Measurements from ENCODE around the gene MBD5.

DNA sequence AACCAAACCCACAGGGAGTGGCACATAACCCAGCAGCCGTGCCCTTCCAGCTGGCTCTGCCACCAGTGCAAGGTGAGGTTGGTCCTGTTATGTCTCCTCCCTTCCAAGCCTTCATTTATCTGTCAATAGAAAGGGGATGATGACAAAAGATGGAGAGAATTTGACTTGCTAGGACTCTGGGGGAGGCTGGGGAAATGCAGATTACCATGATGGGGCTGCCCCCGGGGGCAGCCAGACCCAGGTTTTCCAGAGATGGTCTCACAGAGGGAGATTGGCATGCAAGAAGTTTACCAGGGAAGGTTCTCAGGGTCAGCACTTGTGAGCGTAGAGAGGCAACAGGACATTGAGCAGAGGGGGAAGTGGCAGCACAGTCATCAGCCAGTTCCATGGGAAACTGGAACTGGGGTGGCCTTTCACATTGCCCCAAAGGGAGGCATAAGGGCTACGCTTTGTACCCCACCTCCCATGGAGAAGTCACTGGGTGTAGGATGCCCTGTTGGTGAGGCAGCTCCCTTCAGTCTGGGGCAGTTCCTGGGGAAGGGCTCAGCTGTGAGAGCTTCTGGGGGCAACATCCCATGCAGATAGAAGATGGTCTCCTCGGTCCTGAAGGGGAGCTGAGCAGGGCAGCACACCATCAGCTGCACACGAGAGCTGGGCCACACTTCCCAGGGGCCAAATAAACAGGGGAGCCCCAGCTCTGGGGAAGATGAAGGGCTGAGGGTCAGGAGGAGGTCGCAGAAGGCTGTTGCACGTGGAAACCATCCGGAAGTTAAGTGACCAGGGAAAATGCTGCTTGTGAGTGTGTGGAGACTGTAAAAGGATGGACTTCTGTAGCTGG lies 505.8 kb downstream of the MBD5 start:
- TF ChIP-seq TARDBP (IDR thresholded peaks at IDR 0.05) (no peak), FOXA1 (IDR thresholded peaks at IDR 0.05) (no peak), L3MBTL2 (conservative IDR thresholded peaks at IDR 0.05) (no peak), SUZ12 (IDR thresholded peaks at IDR 0.05) (no peak)
- TF ChIP-seq, protein P1, sequence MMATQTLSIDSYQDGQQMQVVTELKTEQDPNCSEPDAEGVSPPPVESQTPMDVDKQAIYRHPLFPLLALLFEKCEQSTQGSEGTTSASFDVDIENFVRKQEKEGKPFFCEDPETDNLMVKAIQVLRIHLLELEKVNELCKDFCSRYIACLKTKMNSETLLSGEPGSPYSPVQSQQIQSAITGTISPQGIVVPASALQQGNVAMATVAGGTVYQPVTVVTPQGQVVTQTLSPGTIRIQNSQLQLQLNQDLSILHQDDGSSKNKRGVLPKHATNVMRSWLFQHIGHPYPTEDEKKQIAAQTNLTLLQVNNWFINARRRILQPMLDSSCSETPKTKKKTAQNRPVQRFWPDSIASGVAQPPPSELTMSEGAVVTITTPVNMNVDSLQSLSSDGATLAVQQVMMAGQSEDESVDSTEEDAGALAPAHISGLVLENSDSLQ (IDR thresholded peaks at IDR 0.05) = no peak
